VCaP (cell line): ENCODE data around the gene RLN1.

Experiments
- H3K27ac ChIP-seq: fragments of 450-650 bp; 2 replicates; pipeline ENCODE4 v1.5.1; 2017
- CTCF ChIP-seq: fragments of 450-650 bp; conservative IDR thresholded peaks from 2 replicates; pipeline ENCODE4 v1.5.1; 2017; ENCODE audit warnings: mild to moderate bottlenecking, moderate library complexity

The RLN1 gene

GRCh38 chr9:5310851-5311250, 28.8 kb downstream of the RLN1 start:
- no peak overlapping the region for H3K27ac ChIP-seq
- TF ChIP-seq CTCF: no peak

DNA sequence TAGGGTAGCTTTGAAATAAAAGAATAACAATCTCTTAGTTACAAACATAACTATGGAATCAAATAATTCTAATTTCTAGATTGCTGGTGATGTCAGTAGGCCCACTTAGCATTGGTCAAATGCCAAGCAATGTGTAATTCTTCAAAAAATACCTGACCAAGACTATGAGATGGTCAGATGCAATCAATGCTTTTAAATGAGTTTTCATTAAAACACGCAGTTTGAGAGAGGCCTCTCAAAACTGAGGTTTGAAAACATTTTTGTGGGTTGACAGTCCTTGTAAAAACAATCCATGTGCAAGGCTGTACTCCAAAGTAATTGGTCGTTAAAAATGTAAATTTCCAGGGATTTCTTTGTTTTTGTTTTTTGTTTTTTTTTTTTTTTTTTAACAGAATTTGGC, 33.9 kb downstream of the RLN1 start:
- TF ChIP-seq CTCF: no peak
- H3K27ac ChIP-seq: no peak overlapping the region

GRCh38 chr9:5303840-5304795, 35.6 kb downstream of the RLN1 start, which contains the start of gene RLN2:
TSS of gene RLN2 (minus strand) at chr9:5304716. CDS start at chr9:5304580, 136 bp downstream.
- peak within 1 kb of the TSS; percentile 35; the same call in 1 of the 2 replicates for H3K27ac ChIP-seq

GRCh38 chr9:5301544-5301943, 38.1 kb downstream of the RLN1 start:
- H3K27ac ChIP-seq: no peak overlapping the region
- TF ChIP-seq CTCF: no peak

GRCh38 chr9:5292141-5292540, 47.5 kb downstream of the RLN1 start:
- TF ChIP-seq CTCF: no peak
- no peak overlapping the region for H3K27ac ChIP-seq

- H3K27ac ChIP-seq: no peak overlapping the region
- TF ChIP-seq CTCF: no peak
Measured at GRCh38 chr9:5288591-5288990, 51.1 kb downstream of the RLN1 start.

GRCh38 chr9:5286262-5286661, 53.4 kb downstream of the RLN1 start:
- TF ChIP-seq CTCF: no peak
- no peak overlapping the region for H3K27ac ChIP-seq
